NB4 (cell line): ENCODE measurements around the gene PAF1.

Experiments used
- MYC ChIP-seq: IDR thresholded peaks from 2 replicates; pipeline ENCODE4 v1.6.1; 2011; ENCODE audit warnings: low read depth, low read length
- POLR2A ChIP-seq: IDR thresholded peaks from 2 replicates; pipeline ENCODE4 v1.6.1; 2011; ENCODE audit warnings: mild to moderate bottlenecking; ENCODE audit not compliant: insufficient read length; ENCODE audit errors: extremely low read depth
- TF ChIP-seq, protein P1 (sequence below): IDR thresholded peaks from one replicate; pipeline ENCODE4 v1.5.1; 2012; ENCODE audit warnings: low read depth, low read length

DNA sequence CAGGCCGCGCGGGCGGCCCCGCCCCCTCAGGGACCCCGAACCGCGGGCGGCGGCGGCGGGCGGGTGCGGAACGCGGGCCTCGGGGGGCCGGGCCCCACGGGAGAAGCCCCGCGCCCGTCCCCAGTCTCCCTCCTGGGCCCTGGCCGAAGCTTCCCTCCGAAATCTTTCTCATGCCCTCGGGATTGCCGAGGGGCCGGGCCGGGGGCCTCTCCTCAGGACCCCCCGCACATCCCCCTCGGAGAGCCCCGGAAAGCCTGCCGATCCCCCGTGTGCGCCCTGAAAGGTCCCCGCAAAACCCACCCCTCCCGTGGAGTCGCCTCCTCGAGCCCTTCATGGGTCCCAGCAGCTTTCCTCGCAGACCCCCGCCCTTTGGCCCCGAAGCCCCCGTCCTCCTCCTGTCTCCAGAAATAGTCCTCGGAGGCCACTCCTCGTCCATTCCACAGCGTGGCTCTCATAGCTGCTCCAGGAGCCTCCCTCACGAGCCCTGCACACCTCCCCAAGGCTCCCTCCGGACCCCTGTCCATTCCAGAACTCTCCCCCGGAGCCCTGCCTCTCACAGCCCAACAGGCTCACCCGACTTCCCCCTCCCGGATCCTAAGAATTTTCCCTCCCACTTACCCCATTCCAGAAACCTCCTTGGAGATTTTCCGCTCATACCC, 48.1 kb downstream of the PAF1 start:
- TF ChIP-seq POLR2A (no peak), MYC (no peak)
- TF ChIP-seq, protein P1, sequence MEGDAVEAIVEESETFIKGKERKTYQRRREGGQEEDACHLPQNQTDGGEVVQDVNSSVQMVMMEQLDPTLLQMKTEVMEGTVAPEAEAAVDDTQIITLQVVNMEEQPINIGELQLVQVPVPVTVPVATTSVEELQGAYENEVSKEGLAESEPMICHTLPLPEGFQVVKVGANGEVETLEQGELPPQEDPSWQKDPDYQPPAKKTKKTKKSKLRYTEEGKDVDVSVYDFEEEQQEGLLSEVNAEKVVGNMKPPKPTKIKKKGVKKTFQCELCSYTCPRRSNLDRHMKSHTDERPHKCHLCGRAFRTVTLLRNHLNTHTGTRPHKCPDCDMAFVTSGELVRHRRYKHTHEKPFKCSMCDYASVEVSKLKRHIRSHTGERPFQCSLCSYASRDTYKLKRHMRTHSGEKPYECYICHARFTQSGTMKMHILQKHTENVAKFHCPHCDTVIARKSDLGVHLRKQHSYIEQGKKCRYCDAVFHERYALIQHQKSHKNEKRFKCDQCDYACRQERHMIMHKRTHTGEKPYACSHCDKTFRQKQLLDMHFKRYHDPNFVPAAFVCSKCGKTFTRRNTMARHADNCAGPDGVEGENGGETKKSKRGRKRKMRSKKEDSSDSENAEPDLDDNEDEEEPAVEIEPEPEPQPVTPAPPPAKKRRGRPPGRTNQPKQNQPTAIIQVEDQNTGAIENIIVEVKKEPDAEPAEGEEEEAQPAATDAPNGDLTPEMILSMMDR: no peak
